OCI-LY3 (cell line): Measurements from ENCODE around the gene PRRT2.

ENCODE experiments used
- H2AFZ ChIP-seq: fragments of 200-600, 300-600 bp; shearing (Covaris generic); 2 replicates; pipeline ENCODE4 v1.6.0; 2014; ENCODE audit warnings: antibody characterized with exemption, low read depth, low read length
- H3K27ac ChIP-seq: fragments of 200-600, 300-600 bp; sonication (generic); 2 replicates; pipeline ENCODE4 v1.5.1; 2014; ENCODE audit warnings: mild to moderate bottlenecking, low read length, moderate library complexity, mixed read lengths
- H3K27me3 ChIP-seq: fragments of 200-600, 300-600 bp; sonication (generic); 2 replicates; pipeline ENCODE4 v1.6.1; 2014; ENCODE audit warnings: low read depth, low read length, mixed read lengths
- H3K36me3 ChIP-seq: fragments of 200-600, 300-600 bp; sonication (generic); replicated peaks from 2 replicates; pipeline ENCODE3; 2014; ENCODE audit warnings: low read depth, low read length, mixed read lengths
- H3K4me1 ChIP-seq: fragments of 300-600, 200-600 bp; sonication (generic); 2 replicates; pipeline ENCODE4 v1.6.1; 2014; ENCODE audit warnings: low read length, mixed read lengths
- H3K4me2 ChIP-seq: fragments of 200-600, 300-600 bp; sonication (generic); 2 replicates; pipeline ENCODE4 v1.6.1; 2014; ENCODE audit warnings: low read length, mixed read lengths
- H3K4me3 ChIP-seq: fragments of 300-600, 200-600 bp; sonication (generic); 2 replicates; pipeline ENCODE4 v1.5.1; 2014; ENCODE audit warnings: antibody characterized with exemption, mild to moderate bottlenecking, low read length, moderate library complexity
- H3K79me2 ChIP-seq: fragments of 300-600, 200-600 bp; shearing (Covaris generic); 2 replicates; pipeline ENCODE4 v1.6.1; 2014; ENCODE audit warnings: mild to moderate bottlenecking, low read length, mixed read lengths
- H3K9ac ChIP-seq: fragments of 300-600, 200-600 bp; shearing (Covaris generic); 2 replicates; pipeline ENCODE4 v1.6.0; 2014; ENCODE audit warnings: mild to moderate bottlenecking, low read length, moderate library complexity
- H3K9me3 ChIP-seq: fragments of 200-600, 300-600 bp; shearing (Covaris generic); 2 replicates; pipeline ENCODE4 v1.6.1; 2014; ENCODE audit warnings: low read length, mixed read lengths; ENCODE audit not compliant: insufficient read depth
- H4K20me1 ChIP-seq: fragments of 200-600, 300-600 bp; sonication (generic); 2 replicates; pipeline ENCODE4 v1.6.1; 2016; ENCODE audit warnings: low read length, mixed read lengths; ENCODE audit not compliant: insufficient read depth
- EZH2phosphoT487 ChIP-seq: fragments of 200-600 bp; shearing (Covaris generic); IDR thresholded peaks from 2 replicates; pipeline ENCODE4 v1.6.1; 2018; ENCODE audit warnings: antibody characterized with exemption, mixed run types, low read depth
- TF ChIP-seq, protein P1 (sequence below): fragments of 200-600, 300-600 bp; sonication (generic); IDR thresholded peaks from 2 replicates; pipeline ENCODE4 v1.5.1; 2014; ENCODE audit warnings: antibody characterized with exemption, low read length, low read depth

Gene PRRT2

DNA sequence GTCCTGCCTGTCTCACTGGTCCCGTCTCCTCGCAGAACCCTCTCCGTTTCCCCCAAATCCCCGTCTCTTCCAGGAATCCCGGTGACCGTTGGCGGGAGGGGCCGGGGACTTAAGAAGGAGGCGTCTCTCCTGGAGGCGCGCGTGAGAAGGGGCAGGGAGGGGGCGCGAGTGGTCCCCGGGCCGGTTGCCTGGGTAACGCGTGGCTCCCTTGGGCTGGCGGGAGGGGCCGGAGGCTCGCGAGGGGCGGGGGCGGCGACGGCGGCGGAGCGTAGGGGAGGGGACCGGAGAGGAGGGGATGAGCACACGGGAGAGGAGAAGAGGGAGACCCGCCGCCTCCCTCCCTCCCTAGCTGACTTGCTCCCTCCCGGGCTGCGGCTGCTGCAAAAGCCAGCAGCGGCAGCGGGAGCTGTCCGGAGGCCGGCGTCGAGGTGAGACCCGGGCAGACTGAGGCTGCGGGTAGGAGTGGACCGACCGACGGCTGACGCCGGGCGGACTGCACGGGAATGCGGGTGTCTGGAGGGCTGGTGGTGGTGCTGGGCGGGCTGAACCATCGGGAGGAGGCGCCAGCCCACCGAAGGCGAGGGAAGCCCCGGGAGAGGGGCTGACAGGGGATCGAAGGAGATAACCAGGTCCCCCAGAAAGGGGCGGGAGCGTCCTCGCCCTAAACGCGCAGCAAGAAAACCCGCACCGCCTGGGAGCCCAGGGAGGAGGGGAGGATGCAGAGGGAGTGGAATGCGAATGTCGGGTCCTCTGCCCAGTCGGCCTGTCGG, at the start of gene PRRT2:
PRRT2 (plus strand) TSS at position 298 of the 770 bp plus-strand sequence. CDS start 862 bp downstream, outside the sequence.
- TF ChIP-seq, protein P1, sequence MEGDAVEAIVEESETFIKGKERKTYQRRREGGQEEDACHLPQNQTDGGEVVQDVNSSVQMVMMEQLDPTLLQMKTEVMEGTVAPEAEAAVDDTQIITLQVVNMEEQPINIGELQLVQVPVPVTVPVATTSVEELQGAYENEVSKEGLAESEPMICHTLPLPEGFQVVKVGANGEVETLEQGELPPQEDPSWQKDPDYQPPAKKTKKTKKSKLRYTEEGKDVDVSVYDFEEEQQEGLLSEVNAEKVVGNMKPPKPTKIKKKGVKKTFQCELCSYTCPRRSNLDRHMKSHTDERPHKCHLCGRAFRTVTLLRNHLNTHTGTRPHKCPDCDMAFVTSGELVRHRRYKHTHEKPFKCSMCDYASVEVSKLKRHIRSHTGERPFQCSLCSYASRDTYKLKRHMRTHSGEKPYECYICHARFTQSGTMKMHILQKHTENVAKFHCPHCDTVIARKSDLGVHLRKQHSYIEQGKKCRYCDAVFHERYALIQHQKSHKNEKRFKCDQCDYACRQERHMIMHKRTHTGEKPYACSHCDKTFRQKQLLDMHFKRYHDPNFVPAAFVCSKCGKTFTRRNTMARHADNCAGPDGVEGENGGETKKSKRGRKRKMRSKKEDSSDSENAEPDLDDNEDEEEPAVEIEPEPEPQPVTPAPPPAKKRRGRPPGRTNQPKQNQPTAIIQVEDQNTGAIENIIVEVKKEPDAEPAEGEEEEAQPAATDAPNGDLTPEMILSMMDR: no peak
- TF ChIP-seq EZH2phosphoT487: no peak
- H3K9me3 ChIP-seq: no peaks in the 10 kb centered on the region
- H3K79me2 ChIP-seq: peaks cover 30% of the 10 kb centered on the region
- H3K9ac ChIP-seq: peak within 1 kb of the TSS; percentile 35
- H2AFZ ChIP-seq: no peak within 1 kb of the TSS
- H4K20me1 ChIP-seq: peaks cover 25% of the 10 kb centered on the region
- no peaks in the 10 kb centered on the region for H3K27me3 ChIP-seq
- peaks cover 53% of the 10 kb centered on the region for H3K4me1 ChIP-seq
- H3K27ac ChIP-seq: no peak within 1 kb of the TSS
- peak within 1 kb of the TSS; percentile 58 for H3K4me3 ChIP-seq
- peak within 1 kb of the TSS; percentile 67 for H3K4me2 ChIP-seq
- H3K36me3 ChIP-seq: peaks cover 31% of the 10 kb centered on the region

DNA sequence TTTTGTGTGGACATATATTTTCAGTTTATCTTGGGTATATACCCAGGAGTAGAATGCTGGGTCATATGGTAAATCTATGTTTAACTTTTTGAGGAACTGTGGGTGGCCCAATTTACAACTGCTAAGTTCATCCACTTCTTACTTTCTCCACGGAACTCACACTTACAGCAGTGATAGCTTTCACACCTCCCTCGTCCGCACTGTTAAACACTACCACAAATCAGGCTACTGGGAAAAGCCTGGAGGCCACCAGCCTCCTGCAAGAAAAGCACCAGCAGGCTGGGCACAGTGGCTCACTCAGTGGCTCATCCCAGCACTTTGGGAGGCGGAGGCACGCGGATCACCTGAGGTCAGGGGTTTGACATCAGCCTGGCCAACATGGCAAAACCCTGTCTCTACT, 48.7 kb upstream of the PRRT2 start:
- no peaks in the 10 kb centered on the region for H3K4me1 ChIP-seq
- no peak for TF ChIP-seq EZH2phosphoT487
- TF ChIP-seq, protein P1: no peak
- no peaks in the 10 kb centered on the region for H4K20me1 ChIP-seq
- H3K36me3 ChIP-seq: no peaks in the 10 kb centered on the region
- H3K27me3 ChIP-seq: peaks cover 8% of the 10 kb centered on the region; the same call in 1 of the 2 replicates
- no peak overlapping the region for H3K27ac ChIP-seq
- H3K4me3 ChIP-seq: no peak overlapping the region
- H2AFZ ChIP-seq: no peak overlapping the region
- H3K9me3 ChIP-seq: no peaks in the 10 kb centered on the region
- H3K4me2 ChIP-seq: no peak overlapping the region
- no peak overlapping the region for H3K9ac ChIP-seq
- no peaks in the 10 kb centered on the region for H3K79me2 ChIP-seq

DNA sequence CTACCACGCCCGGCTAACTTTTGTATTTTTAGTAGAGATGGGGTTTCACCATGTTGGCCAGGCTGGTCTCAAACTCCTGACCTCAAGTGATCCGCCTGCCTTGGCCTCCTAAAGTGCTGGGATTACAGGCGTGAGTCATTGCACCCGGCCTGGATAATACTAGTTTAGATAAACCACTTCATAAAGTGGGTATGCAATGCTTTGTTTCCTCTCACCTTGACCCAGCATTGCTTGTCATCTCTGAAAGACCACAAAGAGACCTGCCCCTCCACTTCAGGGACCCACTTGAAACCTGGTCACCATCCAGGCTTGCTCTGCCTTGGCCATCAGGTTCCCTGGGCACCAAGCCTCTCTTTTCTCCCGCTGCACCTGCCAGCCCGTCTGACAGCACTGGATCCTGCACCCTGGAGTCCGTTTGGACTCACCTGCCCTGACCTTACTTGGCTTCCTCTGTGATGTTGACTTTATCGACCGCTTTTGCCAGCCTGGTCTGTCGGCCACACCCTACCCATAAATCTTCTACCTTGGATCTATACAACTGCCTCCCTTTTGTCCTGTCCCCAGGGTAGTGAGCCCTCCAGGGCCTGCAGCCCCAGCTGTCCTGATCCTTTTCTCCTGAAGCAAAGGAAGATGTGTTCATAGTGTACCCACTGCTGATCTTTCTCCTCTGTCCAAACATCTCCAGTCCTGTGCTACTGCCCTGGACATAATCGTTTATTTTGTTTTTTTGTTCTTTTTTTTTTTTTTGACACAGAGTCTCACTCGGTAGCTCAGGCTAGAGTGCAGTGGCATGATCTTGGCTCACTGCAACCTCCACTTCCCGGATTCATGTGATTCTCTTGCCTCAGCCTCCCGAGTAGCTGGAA, 46.6 kb upstream of the PRRT2 start:
- no peaks in the 10 kb centered on the region for H3K9me3 ChIP-seq
- H3K9ac ChIP-seq: no peak overlapping the region
- H3K4me3 ChIP-seq: no peak overlapping the region
- no peak overlapping the region for H3K4me2 ChIP-seq
- no peaks in the 10 kb centered on the region for H3K79me2 ChIP-seq
- H3K4me1 ChIP-seq: no peaks in the 10 kb centered on the region
- H4K20me1 ChIP-seq: no peaks in the 10 kb centered on the region
- TF ChIP-seq, protein P1: no peak
- TF ChIP-seq EZH2phosphoT487: no peak
- H2AFZ ChIP-seq: no peak overlapping the region
- no peaks in the 10 kb centered on the region for H3K36me3 ChIP-seq
- peaks cover 8% of the 10 kb centered on the region; the same call in 1 of the 2 replicates for H3K27me3 ChIP-seq
- H3K27ac ChIP-seq: no peak overlapping the region

DNA sequence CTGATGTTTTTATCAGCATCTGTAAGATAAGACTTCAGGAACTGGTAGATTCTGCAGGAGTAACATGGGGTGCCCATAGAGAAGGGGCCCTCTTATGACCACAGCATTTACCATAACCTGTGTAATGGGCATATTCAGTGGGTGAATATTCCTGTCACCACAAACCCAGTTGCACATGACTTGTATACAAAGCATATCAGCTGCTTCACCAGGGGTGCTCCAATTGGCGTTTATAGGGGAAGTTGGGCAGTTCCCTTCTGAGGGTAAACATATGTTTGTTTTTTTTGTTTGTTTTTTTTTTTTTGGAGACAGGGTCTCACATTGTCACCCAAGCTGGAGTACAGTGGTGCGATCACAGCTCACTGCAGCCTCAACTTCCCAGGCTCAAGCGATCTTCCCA, 45.4 kb upstream of the PRRT2 start:
- Histone ChIP-seq H3K4me3 (no peak overlapping the region), H3K36me3 (no peaks in the 10 kb centered on the region), H3K9ac (no peak overlapping the region), H3K27ac (no peak overlapping the region), H3K9me3 (no peaks in the 10 kb centered on the region), H3K4me1 (no peaks in the 10 kb centered on the region), H2AFZ (no peak overlapping the region), H3K79me2 (no peaks in the 10 kb centered on the region), H4K20me1 (no peaks in the 10 kb centered on the region), H3K4me2 (no peak overlapping the region), H3K27me3 (peaks cover 8% of the 10 kb centered on the region; the same call in 1 of the 2 replicates)
- TF ChIP-seq, protein P1: no peak
- no peak for TF ChIP-seq EZH2phosphoT487
